ENCODE results near the gene NRP2. TPM values are rescaled to one million over a fixed set of nuclear protein-coding genes. Genes with fewer than 3 reads are reported as not detected.

Gene NRP2
- total RNA-seq, 1 experiment from 2014 or later, result 1.2 TPM

GRCh38 chr2:205806143-205806905 is 124.0 kb downstream of the NRP2 start:
- no peak for ATAC-seq
- POLR2A ChIA-PET, result no interaction called here
- Histone ChIP-seq H3K9ac (ENCODE audit: low read length) (no peak overlapping the region), H3K27ac (ENCODE audit: low read depth, low read length) (no peak overlapping the region), H3K27me3 (ENCODE audit: insufficient read depth, low read length) (0 out of 2 replicates have a peak, but pooled peaks cover 5% of the 10 kb centered on the region), H4K20me1 (ENCODE audit: insufficient read depth) (no peaks in the 10 kb centered on the region), H3K4me2 (ENCODE audit: low read length) (no peak overlapping the region), H3K4me1 (ENCODE audit: control insufficient read depth in 1 of 2, insufficient read depth in 2 of 2, low read length in 2 of 2) (no peaks in the 10 kb centered on the region), H3K79me2 (ENCODE audit: insufficient read depth, low read length) (no peaks in the 10 kb centered on the region), H3K9me2 (ENCODE audit: insufficient read depth) (no peaks in the 10 kb centered on the region), H3K4me3 (replicated peaks in 1 of 2; ENCODE audit: low read depth in 1 of 2, low read length in 2 of 2) (no peak overlapping the region), H3K36me3 (ENCODE audit: control insufficient read depth in 1 of 2, insufficient read depth in 2 of 2, low read length in 2 of 2) (no peaks in the 10 kb centered on the region), H2AFZ (ENCODE audit: low read depth, low read length, poor library complexity, severe bottlenecking) (no peak overlapping the region), H3K9me3 (ENCODE audit: control insufficient read depth in 1 of 2, insufficient read depth in 1 of 2, low read depth in 1 of 2, low read length in 2 of 2) (no peaks in the 10 kb centered on the region)
- RAD21 ChIA-PET (ENCODE audit: low non-redundant PET in 1 of 2, low total read pairs in 2 of 2, uncharacterized antibody in 2 of 2, unreplicated experiment in 2 of 2), result no interaction called here
- TF ChIP-seq SRF (IDR thresholded peaks at IDR 0.05; ENCODE audit: low read depth) (no peak), ZBTB33 (IDR thresholded peaks at IDR 0.05; ENCODE audit: extremely low read depth, insufficient replicate concordance, low read length) (no peak), SIN3A (IDR thresholded peaks at IDR 0.05; ENCODE audit: low read depth) (no peak), ATF3 (IDR thresholded peaks at IDR 0.05) (no peak), YY1 (IDR thresholded peaks at IDR 0.05; ENCODE audit: extremely low read depth, insufficient replicate concordance, low read depth, low read length) (no peak), CEBPB (IDR thresholded peaks at IDR 0.05; ENCODE audit: low read depth) (no peak), CBX3 (IDR thresholded peaks at IDR 0.05; ENCODE audit: low read depth) (no peak), ZNF274 (IDR thresholded peaks at IDR 0.05; ENCODE audit: low read depth, low read length) (no peak), EZH2 (IDR thresholded peaks at IDR 0.05) (no peak), ELF1 (IDR thresholded peaks at IDR 0.05; ENCODE audit: borderline replicate concordance, low read depth) (no peak), CTCF (IDR thresholded peaks at IDR 0.05 in 2 of 3, conservative IDR thresholded peaks at IDR 0.05 in 1 of 3; ENCODE audit: borderline replicate concordance in 1 of 3, insufficient read depth in 1 of 3, low read depth in 2 of 3, low read length in 2 of 3) (no peak), SP1 (IDR thresholded peaks at IDR 0.05; ENCODE audit: low read depth) (no peak), JUND (IDR thresholded peaks at IDR 0.05) (no peak), FOSL1 (IDR thresholded peaks at IDR 0.05; ENCODE audit: low read depth) (no peak), TCF7L2 (IDR thresholded peaks at IDR 0.05; ENCODE audit: borderline replicate concordance, extremely low read depth, insufficient read depth, insufficient read length) (no peak), RAD21 (IDR thresholded peaks at IDR 0.05; ENCODE audit: low read depth) (no peak), MAX (IDR thresholded peaks at IDR 0.05) (no peak), POLR2AphosphoS5 (IDR thresholded peaks at IDR 0.05; ENCODE audit: low read depth, low read length) (no peak)
- no TSS peak for BruUV-seq (replicated peaks)
- DNase-seq (ENCODE audit: low read depth, low spot score), result no peak
- intact Hi-C loops (cut with micrococcal nuclease), result no loop called here
- CTCF ChIA-PET, result no interaction called here

Data from HCT116 (cell line).